Measurements from ENCODE around the gene SEC22A. TPM values are rescaled to one million over a fixed set of nuclear protein-coding genes. Genes with fewer than 3 reads are reported as not detected.

The SEC22A gene
- total and polyA plus RNA-seq, 2 of the 13 experiments (the other 11 are each of a cell fraction or from before 2014, with no cell fraction given): 14.1 to 17.3 TPM

DNA sequence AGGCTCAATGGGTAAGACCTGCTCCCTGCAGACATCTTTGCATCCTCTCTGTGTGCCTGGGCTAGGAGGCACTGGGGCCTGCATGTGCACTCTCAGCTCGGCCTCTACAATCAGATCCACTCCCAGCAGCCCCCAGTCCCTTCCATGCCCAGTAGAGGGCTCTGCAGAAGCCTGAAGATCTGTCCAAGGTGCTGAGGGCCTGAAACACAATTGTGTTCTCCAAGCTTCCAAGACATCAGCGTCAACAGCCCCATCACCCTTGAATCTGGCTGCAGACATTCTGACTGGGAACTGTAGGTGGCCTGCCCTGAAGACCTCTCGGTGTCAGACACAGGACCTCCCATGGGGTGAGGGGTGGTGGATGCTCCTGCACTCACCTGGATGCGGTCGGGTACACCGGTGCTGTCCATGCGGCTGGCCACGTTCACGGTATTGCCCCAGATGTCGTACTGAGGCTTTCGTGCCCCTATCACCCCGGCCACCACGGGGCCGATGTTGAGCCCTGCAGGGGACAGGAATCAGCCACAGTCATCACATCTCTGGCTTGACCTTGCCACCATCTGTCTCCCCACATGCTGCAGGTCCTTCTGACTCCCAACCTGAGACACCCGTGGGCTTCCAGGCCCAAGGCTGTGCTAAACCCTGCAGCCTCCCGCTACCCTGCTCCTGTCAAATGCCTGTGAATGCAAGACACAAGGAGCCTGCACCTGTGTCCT, 84.7 kb downstream of the SEC22A start (continued):
- TF ChIP-seq, protein P1, sequence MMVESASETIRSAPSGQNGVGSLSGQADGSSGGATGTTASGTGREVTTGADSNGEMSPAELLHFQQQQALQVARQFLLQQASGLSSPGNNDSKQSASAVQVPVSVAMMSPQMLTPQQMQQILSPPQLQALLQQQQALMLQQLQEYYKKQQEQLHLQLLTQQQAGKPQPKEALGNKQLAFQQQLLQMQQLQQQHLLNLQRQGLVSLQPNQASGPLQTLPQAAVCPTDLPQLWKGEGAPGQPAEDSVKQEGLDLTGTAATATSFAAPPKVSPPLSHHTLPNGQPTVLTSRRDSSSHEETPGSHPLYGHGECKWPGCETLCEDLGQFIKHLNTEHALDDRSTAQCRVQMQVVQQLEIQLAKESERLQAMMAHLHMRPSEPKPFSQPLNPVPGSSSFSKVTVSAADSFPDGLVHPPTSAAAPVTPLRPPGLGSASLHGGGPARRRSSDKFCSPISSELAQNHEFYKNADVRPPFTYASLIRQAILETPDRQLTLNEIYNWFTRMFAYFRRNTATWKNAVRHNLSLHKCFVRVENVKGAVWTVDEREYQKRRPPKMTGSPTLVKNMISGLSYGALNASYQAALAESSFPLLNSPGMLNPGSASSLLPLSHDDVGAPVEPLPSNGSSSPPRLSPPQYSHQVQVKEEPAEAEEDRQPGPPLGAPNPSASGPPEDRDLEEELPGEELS (CRISPR knock-in tag; IDR thresholded peaks at IDR 0.05): peak; percentile 54; the same call in 1 of the 2 replicates
- TF ChIP-seq KLF15 (CRISPR knock-in tag; IDR thresholded peaks at IDR 0.05; ENCODE audit: borderline replicate concordance) (peak; percentile 87; the same call in 1 of the 2 replicates), MTA3 (CRISPR knock-in tag; IDR thresholded peaks at IDR 0.05) (no peak), ZNF143 (CRISPR knock-in tag; IDR thresholded peaks at IDR 0.05) (peak; percentile 69), ZNF784 (CRISPR knock-in tag; IDR thresholded peaks at IDR 0.05; ENCODE audit: borderline replicate concordance) (peak; percentile 43; the same call in 1 of the 2 replicates), ISX (CRISPR knock-in tag; conservative IDR thresholded peaks at IDR 0.05) (peak; percentile 84; the same call in 1 of the 2 replicates), CSRNP2 (CRISPR knock-in tag; conservative IDR thresholded peaks at IDR 0.05; ENCODE audit: low read depth) (no peak), NFKBIZ (CRISPR knock-in tag; IDR thresholded peaks at IDR 0.05) (peak; percentile 83; the same call in 1 of the 2 replicates), ZFP37 (CRISPR knock-in tag; IDR thresholded peaks at IDR 0.05; ENCODE audit: borderline replicate concordance) (peak; percentile 61; the same call in 1 of the 2 replicates), E2F2 (CRISPR knock-in tag; IDR thresholded peaks at IDR 0.05; ENCODE audit: borderline replicate concordance) (peak; percentile 32; the same call in 1 of the 2 replicates), ZNF749 (CRISPR knock-in tag; IDR thresholded peaks at IDR 0.05; ENCODE audit: borderline replicate concordance) (no peak), ZFP36L2 (CRISPR knock-in tag; IDR thresholded peaks at IDR 0.05) (peak; percentile 95; the same call in 1 of the 2 replicates), NR2F6 (IDR thresholded peaks at IDR 0.05) (no peak), NR2F6 (CRISPR knock-in tag; IDR thresholded peaks at IDR 0.05) (peak; percentile 51; the same call in 1 of the 2 replicates), NR1H2 (CRISPR knock-in tag; IDR thresholded peaks at IDR 0.05; ENCODE audit: borderline replicate concordance, low read depth) (peak; percentile 27; the same call in 1 of the 2 replicates), NFYC (CRISPR knock-in tag; IDR thresholded peaks at IDR 0.05) (peak; percentile 39; the same call in 1 of the 2 replicates), ZNF317 (CRISPR knock-in tag; IDR thresholded peaks at IDR 0.05) (peak; percentile 67; the same call in 1 of the 2 replicates), ZNF264 (CRISPR knock-in tag; IDR thresholded peaks at IDR 0.05) (peak; percentile 85), ZNF3 (CRISPR knock-in tag; IDR thresholded peaks at IDR 0.05) (peak; percentile 28; the same call in 1 of the 2 replicates), ZNF274 (CRISPR knock-in tag; IDR thresholded peaks at IDR 0.05) (peak; percentile 80; the same call in 1 of the 2 replicates), ZNF33A (CRISPR knock-in tag; IDR thresholded peaks at IDR 0.05; ENCODE audit: borderline replicate concordance) (no peak), SYNCRIP (IDR thresholded peaks at IDR 0.05; ENCODE audit: insufficient read depth, low read depth, low read length) (no peak), TP53 (CRISPR knock-in tag; conservative IDR thresholded peaks at IDR 0.05) (0 out of 2 replicates have a peak, but pooled peaks have one; percentile 25)
- TF ChIP-seq, protein P2, sequence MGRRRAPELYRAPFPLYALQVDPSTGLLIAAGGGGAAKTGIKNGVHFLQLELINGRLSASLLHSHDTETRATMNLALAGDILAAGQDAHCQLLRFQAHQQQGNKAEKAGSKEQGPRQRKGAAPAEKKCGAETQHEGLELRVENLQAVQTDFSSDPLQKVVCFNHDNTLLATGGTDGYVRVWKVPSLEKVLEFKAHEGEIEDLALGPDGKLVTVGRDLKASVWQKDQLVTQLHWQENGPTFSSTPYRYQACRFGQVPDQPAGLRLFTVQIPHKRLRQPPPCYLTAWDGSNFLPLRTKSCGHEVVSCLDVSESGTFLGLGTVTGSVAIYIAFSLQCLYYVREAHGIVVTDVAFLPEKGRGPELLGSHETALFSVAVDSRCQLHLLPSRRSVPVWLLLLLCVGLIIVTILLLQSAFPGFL (CRISPR knock-in tag; IDR thresholded peaks at IDR 0.05): 0 out of 2 replicates have a peak, but pooled peaks have one; percentile 49
